HG03575 (cell line): ENCODE results near the gene RNPS1.

Experiments
- ATAC-seq: cut with Tn5 transposase; IDR thresholded peaks from one replicate; pipeline ENCODE4 v1.9.1; 2021; ENCODE audit not compliant: unreplicated experiment, insufficient number of reproducible peaks, low FRiP score; ENCODE audit errors: extremely low read depth

RNPS1 gene

DNA sequence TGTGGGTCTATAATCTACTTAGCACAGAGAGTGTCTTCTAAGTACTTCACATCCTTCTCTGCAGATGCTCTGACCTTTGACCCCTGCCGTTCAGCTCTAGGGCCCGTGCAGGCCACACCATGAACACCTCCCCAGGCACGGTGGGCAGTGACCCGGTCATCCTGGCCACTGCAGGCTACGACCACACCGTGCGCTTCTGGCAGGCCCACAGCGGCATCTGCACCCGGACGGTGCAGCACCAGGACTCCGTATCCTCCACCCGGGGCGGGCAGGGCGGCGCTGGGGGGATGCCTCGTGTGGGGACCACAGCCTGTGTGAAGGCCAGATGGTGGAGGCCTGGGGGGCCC lies 62.0 kb downstream of the RNPS1 start:
- ATAC-seq, result no peak

DNA sequence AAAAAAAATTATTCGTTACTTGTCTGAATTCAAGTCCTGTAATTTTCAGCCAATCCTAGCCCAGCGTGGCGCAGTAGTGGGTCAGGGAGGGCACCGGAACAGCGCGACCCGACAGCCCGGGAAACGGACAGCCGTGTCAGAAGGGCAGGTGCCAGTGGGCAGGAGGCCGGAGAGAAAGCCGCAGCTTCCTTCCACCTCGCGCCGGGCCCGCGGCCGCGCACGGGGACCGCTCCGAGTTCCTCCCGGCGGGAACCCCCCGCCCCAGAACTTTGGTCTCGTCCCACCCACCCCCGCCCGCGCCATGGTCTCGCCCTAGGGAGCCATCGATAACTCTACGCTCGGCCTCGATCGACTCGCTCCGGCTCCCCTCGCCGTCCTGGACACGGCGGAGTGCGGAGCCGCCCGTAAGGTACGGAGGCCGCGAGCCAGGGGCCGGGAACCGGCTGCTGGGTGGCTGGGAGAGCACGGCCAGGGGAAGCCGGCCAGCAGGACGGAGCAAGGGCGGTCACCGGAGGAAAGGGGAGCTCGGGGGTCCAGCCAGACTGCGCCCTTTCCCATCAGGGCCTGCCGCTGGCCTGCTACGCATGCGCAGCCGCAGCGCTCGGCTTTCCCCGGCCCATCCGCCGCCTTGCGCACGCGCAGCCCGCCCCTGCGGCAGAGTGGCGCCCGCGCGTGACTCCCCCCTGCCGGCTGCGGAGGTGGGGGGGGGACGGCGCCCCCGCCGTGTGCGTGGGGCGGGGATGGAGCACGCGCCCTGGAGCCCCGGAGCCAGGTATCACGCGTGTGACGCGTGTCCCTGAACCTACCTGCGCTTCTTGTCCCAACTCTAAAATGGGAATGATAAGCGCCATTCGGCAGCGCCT lies 62.6 kb downstream of the RNPS1 start, which contains the start of gene MLST8:
Gene MLST8 (plus strand): TSS at position 351 of the 863 bp plus-strand sequence. CDS start 632 bp downstream, outside the sequence.
- ATAC-seq, result no peak

DNA sequence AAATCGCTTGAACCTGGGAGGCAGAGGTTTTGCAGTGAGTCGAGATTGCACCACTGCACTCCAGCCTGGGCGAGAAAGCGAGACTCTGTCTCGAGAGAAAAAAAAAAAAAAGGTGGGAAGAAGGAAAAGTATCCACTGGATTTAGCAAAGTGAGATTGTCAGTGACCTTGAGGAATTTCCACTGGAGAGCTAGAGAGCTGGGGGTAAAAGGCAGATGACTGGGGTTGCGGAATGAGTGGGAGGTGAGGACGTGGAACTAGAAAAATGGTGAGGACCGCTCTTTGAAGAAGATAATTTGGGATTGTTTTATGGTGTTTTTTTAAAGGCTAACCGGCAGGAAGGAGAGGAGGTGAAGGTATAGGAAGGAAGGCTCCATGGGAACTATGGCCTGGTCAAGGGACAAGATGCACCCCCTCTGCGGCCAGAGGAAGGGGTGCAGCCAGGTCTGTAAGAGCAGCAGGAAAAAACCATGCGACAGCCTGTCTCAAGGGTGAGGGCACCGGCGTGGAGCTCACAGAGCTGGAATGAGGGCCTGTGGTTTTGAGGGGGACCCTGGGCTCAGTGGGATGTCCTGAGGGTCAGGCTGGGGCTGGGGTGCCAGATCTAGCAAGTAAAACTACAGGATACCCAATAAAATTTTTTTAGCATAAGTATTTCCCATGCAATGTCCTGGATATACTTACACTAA lies 63.4 kb downstream of the RNPS1 start:
- no peak for ATAC-seq
